HUES64 (cell line): ENCODE results near the gene PARVB.
A peak's percentile ranks its signal among the peaks of the same experiment; 100 is the strongest.
"Not testable (repeated sequence)": the region's sequence is repeated elsewhere in the genome, so short reads cannot be mapped to it uniquely, and the experiment has no call there.

Source experiments
- H3K27ac ChIP-seq: 2 replicates; pipeline ENCODE4 v1.7.0; 2013; ENCODE audit warnings: low read depth, low read length, inconsistent platforms
- H3K27me3 ChIP-seq: 2 replicates; pipeline ENCODE4 v1.6.1; 2013; ENCODE audit warnings: mild to moderate bottlenecking, low read length; ENCODE audit not compliant: insufficient read depth
- H3K36me3 ChIP-seq: 2 replicates; pipeline ENCODE4 v1.6.1; 2013; ENCODE audit warnings: mild to moderate bottlenecking, low read length; ENCODE audit not compliant: insufficient read depth
- H3K4me1 ChIP-seq: 2 replicates; pipeline ENCODE4 v1.6.1; 2013; ENCODE audit warnings: mild to moderate bottlenecking, low read length, moderate library complexity; ENCODE audit not compliant: insufficient read depth
- H3K4me3 ChIP-seq: 2 replicates; pipeline ENCODE4 v1.5.1; 2013; ENCODE audit warnings: mild to moderate bottlenecking, low read length, moderate library complexity
- H3K9ac ChIP-seq: 2 replicates; pipeline ENCODE4 v1.6.1; 2013; ENCODE audit warnings: mild to moderate bottlenecking, low read depth, low read length
- H3K9me3 ChIP-seq: 2 replicates; pipeline ENCODE4 v1.6.1; 2013; ENCODE audit warnings: low read depth, low read length; ENCODE audit not compliant: insufficient read depth
- WGBS: fragments of 150-250, 120-280 bp; methylation state at CpG from one replicate; pipeline ENCODE4 v1.1.7; 2013; ENCODE audit warnings: missing lambda C conversion rate; 5-methylcytosine and 5-hydroxymethylcytosine counted together

Gene PARVB

DNA sequence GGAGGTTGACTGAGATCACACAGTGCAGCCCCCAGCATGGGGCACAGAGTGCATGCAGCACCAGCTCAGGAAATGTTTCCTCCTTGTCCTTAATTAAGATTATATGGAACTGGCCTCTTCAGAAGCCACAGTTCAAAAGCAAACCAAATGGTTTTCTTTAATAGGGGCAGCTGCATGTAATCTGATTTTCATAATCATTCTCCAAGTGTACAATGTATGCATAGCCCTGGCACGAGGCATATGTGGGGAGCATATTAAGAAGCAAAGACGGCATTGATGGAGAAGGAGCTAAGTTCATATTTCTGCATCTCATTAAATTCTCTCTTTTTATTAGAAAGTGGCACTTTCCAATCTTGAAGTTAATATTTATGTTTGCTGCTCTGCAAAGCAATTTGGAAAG lies 9.9 kb upstream of the PARVB start:
- WGBS: 93% methylated on average over 2 of the region's 2 CpGs

GRCh38 chr22:44016586-44016985 lies 7.5 kb upstream of the PARVB start:
- H3K9ac ChIP-seq, H3K36me3 ChIP-seq, H3K27me3 ChIP-seq, H3K4me3 ChIP-seq, H3K27ac ChIP-seq, H3K9me3 ChIP-seq, H3K4me1 ChIP-seq: not testable (repeated sequence)
- whole genome bisulfite sequencing: 93% methylated on average over 2 of the region's 3 CpGs

More for the DNA sequence above, 9.9 kb upstream of the PARVB start:
- H3K9ac ChIP-seq: no peak overlapping the region
- H3K36me3 ChIP-seq: no peaks in the 10 kb centered on the region
- H3K27me3 ChIP-seq: no peaks in the 10 kb centered on the region
- no peak overlapping the region for H3K4me3 ChIP-seq
- no peaks in the 10 kb centered on the region for H3K4me1 ChIP-seq
- no peak overlapping the region for H3K27ac ChIP-seq
- no peaks in the 10 kb centered on the region for H3K9me3 ChIP-seq

GRCh38 chr22:44018594-44018993 lies 5.5 kb upstream of the PARVB start:
- H3K36me3 ChIP-seq: no peaks in the 10 kb centered on the region
- no peak overlapping the region for H3K27ac ChIP-seq
- H3K9me3 ChIP-seq: no peaks in the 10 kb centered on the region
- no peaks in the 10 kb centered on the region; the same call in 1 of the 2 replicates for H3K4me1 ChIP-seq
- H3K27me3 ChIP-seq: 0 out of 2 replicates have a peak, but pooled peaks cover under 1% of the 10 kb centered on the region
- no peak overlapping the region for H3K9ac ChIP-seq
- WGBS: 97% methylated on average over 8 of the region's 9 CpGs
- H3K4me3 ChIP-seq: no peak overlapping the region

DNA sequence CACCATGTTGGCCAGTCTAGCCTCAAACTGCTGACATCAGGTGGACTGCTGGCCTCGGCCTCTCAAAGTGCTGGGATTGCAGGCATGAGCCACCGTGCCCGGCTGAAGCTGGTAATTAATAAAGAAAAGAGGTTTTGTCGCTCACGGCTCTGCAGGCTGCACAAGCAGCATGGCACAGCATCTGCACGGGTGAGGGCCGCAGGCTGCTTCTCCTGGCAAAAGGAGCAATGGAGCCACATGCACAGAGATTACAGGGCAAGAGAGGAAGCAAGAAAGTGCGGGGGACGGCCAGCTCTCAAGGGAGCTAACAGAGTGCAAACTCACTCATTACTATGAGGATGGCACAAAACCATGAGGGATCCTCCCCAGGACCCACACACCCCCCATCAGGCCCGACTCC lies 4.7 kb upstream of the PARVB start:
- Histone ChIP-seq H3K27me3 (0 out of 2 replicates have a peak, but pooled peaks cover 3% of the 10 kb centered on the region), H3K9ac (no peak overlapping the region), H3K27ac (no peak overlapping the region), H3K36me3 (no peaks in the 10 kb centered on the region), H3K4me1 (no peaks in the 10 kb centered on the region; the same call in 1 of the 2 replicates), H3K4me3 (no peak overlapping the region), H3K9me3 (no peaks in the 10 kb centered on the region)
- WGBS: 92% methylated on average over 9 of the region's 10 CpGs

GRCh38 chr22:44019846-44020245 lies 4.3 kb upstream of the PARVB start:
- Histone ChIP-seq H3K9me3 (no peaks in the 10 kb centered on the region), H3K36me3 (no peaks in the 10 kb centered on the region), H3K4me1 (no peaks in the 10 kb centered on the region; the same call in 1 of the 2 replicates), H3K27me3 (peaks cover 6% of the 10 kb centered on the region; the same call in 1 of the 2 replicates), H3K27ac (no peak overlapping the region), H3K9ac (no peak overlapping the region), H3K4me3 (no peak overlapping the region)
- WGBS: 97% methylated on average over 5 of the region's 5 CpGs

- Histone ChIP-seq H3K4me3 (no peak overlapping the region), H3K9me3 (no peaks in the 10 kb centered on the region), H3K4me1 (no peaks in the 10 kb centered on the region; the same call in 1 of the 2 replicates), H3K9ac (no peak overlapping the region), H3K36me3 (no peaks in the 10 kb centered on the region), H3K27ac (no peak overlapping the region), H3K27me3 (peaks cover 11% of the 10 kb centered on the region; the same call in 1 of the 2 replicates)
- 96% methylated on average over 8 of the region's 8 CpGs for WGBS
Measured at GRCh38 chr22:44020981-44021380, 3.1 kb upstream of the PARVB start.

- WGBS: 14% methylated on average over 53 of the region's 54 CpGs
- peak overlapping the region; percentile 75 for H3K4me3 ChIP-seq
- peaks cover 5% of the 10 kb centered on the region; the same call in 1 of the 2 replicates for H3K4me1 ChIP-seq
- no peaks in the 10 kb centered on the region for H3K36me3 ChIP-seq
- H3K27ac ChIP-seq: no peak overlapping the region
- H3K9me3 ChIP-seq: no peaks in the 10 kb centered on the region
- peaks cover 11% of the 10 kb centered on the region; the same call in 1 of the 2 replicates for H3K27me3 ChIP-seq
- peak overlapping the region; percentile 87 for H3K9ac ChIP-seq
Measured at GRCh38 chr22:44023404-44024287, 456 bp upstream of the PARVB start.

GRCh38 chr22:44025171-44026065 lies 1.3 kb downstream of the PARVB start:
- no peaks in the 10 kb centered on the region for H3K36me3 ChIP-seq
- H3K27ac ChIP-seq: no peak overlapping the region
- peaks cover 11% of the 10 kb centered on the region; the same call in 1 of the 2 replicates for H3K27me3 ChIP-seq
- 92% methylated on average over 26 of the region's 26 CpGs for WGBS
- no peaks in the 10 kb centered on the region for H3K9me3 ChIP-seq
- H3K4me1 ChIP-seq: peaks cover 5% of the 10 kb centered on the region; the same call in 1 of the 2 replicates
- H3K4me3 ChIP-seq: peak overlapping the region; percentile 75
- no peak overlapping the region for H3K9ac ChIP-seq

GRCh38 chr22:44026066-44026629 lies 2.0 kb downstream of the PARVB start:
- Histone ChIP-seq H3K4me3 (no peak overlapping the region), H3K9me3 (no peaks in the 10 kb centered on the region), H3K4me1 (peaks cover 5% of the 10 kb centered on the region; the same call in 1 of the 2 replicates), H3K36me3 (no peaks in the 10 kb centered on the region), H3K9ac (no peak overlapping the region), H3K27me3 (peaks cover 11% of the 10 kb centered on the region; the same call in 1 of the 2 replicates), H3K27ac (no peak overlapping the region)
- 85% methylated on average over 17 of the region's 17 CpGs for WGBS

DNA sequence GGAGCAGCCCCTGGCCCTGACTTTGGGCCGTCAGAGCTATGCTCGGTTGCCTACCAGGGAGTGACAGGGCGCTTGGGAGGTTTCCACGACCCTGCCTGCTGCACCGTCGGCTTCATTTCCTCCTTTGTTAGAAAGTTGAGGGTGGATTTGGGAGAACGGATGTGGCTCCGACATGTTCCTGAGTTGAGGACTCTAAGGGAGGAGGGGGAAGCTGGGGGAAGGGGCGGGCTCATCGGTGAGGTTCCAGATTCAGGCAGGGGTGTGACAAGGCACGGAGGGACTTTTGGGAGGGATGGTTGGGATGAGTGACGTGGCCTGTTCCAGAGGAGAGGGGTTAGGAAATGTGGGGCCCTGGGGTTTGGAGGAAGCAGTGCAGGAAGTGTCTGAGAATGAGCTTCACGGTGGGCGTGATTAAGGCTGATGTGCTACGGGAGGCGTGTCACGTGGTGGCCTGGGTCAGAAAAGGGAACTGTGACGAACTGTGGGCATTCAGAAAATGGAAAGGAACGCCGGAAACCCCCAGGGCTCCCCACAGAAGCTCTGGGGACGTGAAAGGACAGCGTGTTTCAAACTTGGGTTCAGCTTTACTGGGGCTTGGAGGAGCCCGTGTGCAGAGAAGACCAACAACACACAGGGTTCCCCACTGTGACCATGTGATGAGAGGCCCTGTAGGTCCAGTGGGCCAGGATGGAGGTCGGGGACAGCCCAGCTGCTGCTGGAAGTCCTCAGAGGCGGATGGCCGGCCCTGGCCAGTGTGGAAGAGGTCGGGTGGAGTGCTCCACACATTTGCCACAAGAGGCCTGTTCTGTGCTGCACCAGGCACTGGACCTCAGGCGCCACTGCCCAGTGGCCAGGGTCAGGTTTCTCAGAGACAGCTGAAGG lies 2.8 kb downstream of the PARVB start:
- Histone ChIP-seq H3K9ac (no peak overlapping the region), H3K9me3 (no peaks in the 10 kb centered on the region), H3K27ac (no peak overlapping the region), H3K36me3 (no peaks in the 10 kb centered on the region), H3K4me3 (no peak overlapping the region), H3K27me3 (peaks cover 11% of the 10 kb centered on the region; the same call in 1 of the 2 replicates), H3K4me1 (peaks cover 5% of the 10 kb centered on the region; the same call in 1 of the 2 replicates)
- WGBS: 82% methylated on average over 28 of the region's 28 CpGs
